Gastrocnemius medialis (tissue), 4 donors: Measurements from ENCODE around the gene DMRT3. TPM values are rescaled to one million over a fixed set of nuclear protein-coding genes. Genes with fewer than 3 reads are reported as not detected.

Experiments
- ATAC-seq, 2 donors: fragments of 150-250 bp; one replicate each; pipeline ENCODE4 v1.9.1; 2016
- DNase-seq, 2 donors: peaks; one replicate each; pipeline ENCODE4 v3.0.0-alpha.2; 2019
- H3K27ac ChIP-seq, 4 donors: fragments of 200-600 bp; sonication (generic); 1 replicate in 1 of 4; 2 replicates in 3 of 4; pipeline ENCODE4 v1.5.1; 2016 to 2018; ENCODE audit warnings: mild to moderate bottlenecking in 2 of 4, moderate library complexity in 1 of 4
- H3K27me3 ChIP-seq, 3 donors: fragments of 200-600 bp; sonication (generic) in 2 of 3; 1 replicate in 1 of 3; 2 replicates in 2 of 3; pipeline versions ENCODE4 v1.5.1 to v1.6.0; 2016 to 2019; ENCODE audit warnings: mild to moderate bottlenecking in 1 of 3, moderate library complexity in 1 of 3
- H3K36me3 ChIP-seq, 2 donors: fragments of 200-600 bp; sonication (generic) in 1 of 2; one replicate each; pipeline ENCODE4 v1.5.1; 2017 to 2018
- H3K4me1 ChIP-seq, 2 donors: fragments of 200-600 bp; sonication (generic) in 1 of 2; one replicate each; pipeline ENCODE4 v1.5.1; 2016 to 2017; ENCODE audit warnings: mild to moderate bottlenecking in 2 of 2
- H3K4me3 ChIP-seq, 4 donors: fragments of 200-600 bp; sonication (generic) in 3 of 4; 1 replicate in 1 of 4; 2 replicates in 3 of 4; pipeline ENCODE4 v1.5.1; 2016 to 2019; ENCODE audit warnings: mild to moderate bottlenecking in 2 of 4
- H3K9me3 ChIP-seq, 3 donors: fragments of 200-600 bp; sonication (generic) in 2 of 3; 1 replicate in 1 of 3; 2 replicates in 2 of 3; pipeline ENCODE4 v1.5.1; 2016 to 2019
- POLR2A ChIP-seq, 2 donors: fragments of 450-650 bp; IDR thresholded peaks; one replicate each; pipeline ENCODE4 v1.6.1; 2017; ENCODE audit warnings: antibody characterized with exemption in 2 of 2, mild to moderate bottlenecking in 2 of 2, moderate library complexity in 2 of 2
- in situ Hi-C, 4 donors: fragments of 200-750 bp; cut with MboI; loops; one replicate each; pipeline versions ENCODE4 v1.15.0 to v1.8.0; 2017; ENCODE audit warnings: low sequenced_read_pairs in 4 of 4
- intact Hi-C: fragments of 100-400 bp; cut with DNase I; formaldehyde crosslinking; loops from one replicate; pipeline ENCODE4 v1.15.1; 2023; ENCODE audit warnings: low total_unique reads
- total RNA-seq, 4 donors: library from RNA; depleted of rRNA; stranded (reverse); fragments of >200 nt; gene quantifications; one replicate each; pipeline versions ENCODE4 v1.1.0 to v1.2.3, GENCODE V29; 2016
- TF ChIP-seq, protein P1 (sequence below), 5 experiments: fragments of 450-650 bp in 3 of 5; fragments of 200-600 bp in 2 of 5; sonication (generic) in 2 of 5; IDR thresholded peaks in 4 of 5; conservative IDR thresholded peaks in 1 of 5; 1 replicate in 4 of 5; 2 replicates in 1 of 5; pipeline ENCODE4 v1.5.1; 2016 to 2019; ENCODE audit warnings: antibody characterized with exemption in 5 of 5, mild to moderate bottlenecking in 3 of 5, moderate library complexity in 3 of 5

The DMRT3 gene
- total RNA-seq, 4 donors from 2014 or later = 0.24 to 0.36 (median 0.31) TPM

DNA sequence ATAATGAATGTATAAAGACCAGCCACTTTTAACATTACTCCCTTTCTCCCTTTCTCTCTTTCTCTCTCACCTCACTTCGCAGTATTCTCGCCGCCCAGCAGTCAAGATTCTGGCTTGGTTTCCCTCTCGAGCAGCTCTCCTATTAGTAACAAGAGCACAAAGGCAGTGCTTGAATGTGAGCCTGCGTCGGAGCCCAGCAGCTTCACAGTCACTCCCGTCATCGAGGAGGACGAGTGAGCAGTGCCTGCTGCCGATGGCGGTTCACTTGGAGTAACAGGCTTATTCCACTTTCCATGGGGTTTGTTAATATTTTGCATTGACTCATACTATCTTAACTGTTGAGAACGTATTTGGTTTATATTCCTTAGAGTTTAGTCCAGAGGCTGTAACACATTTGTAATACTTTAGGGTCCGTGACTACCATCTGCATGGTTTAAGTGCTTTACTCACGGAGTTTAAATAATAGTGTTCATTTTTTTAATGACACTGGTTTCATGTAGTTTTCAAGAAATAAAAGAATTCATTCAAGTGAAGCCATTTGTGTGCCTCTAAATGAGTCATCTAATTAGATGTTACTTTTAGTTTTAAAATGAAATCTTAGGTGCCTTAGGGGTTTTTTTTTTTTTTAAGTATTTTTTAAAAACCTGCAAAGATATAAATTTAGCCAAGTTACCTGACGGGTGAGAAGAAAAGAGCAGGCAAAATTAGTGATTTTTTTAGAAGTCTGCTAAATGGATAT, 8.4 kb upstream of the DMRT3 start:
- intact Hi-C loops = no loop called here

GRCh38 chr9:969310-970150, 6.9 kb upstream of the DMRT3 start:
- Histone ChIP-seq H3K36me3 (no peaks in the 10 kb centered on the region), H3K4me3 (no peak overlapping the region), H3K9me3 (no peaks in the 10 kb centered on the region), H3K27me3 (peaks cover 62 to 73% (median 65%) of the 10 kb centered on the region in 3 donors), H3K4me1 (peaks cover 0 to 4% of the 10 kb centered on the region in 2 donors), H3K27ac (no peak overlapping the region)
- intact Hi-C loops (no loop called here), in situ Hi-C loops (no loop called here)
- TF ChIP-seq, protein P1, sequence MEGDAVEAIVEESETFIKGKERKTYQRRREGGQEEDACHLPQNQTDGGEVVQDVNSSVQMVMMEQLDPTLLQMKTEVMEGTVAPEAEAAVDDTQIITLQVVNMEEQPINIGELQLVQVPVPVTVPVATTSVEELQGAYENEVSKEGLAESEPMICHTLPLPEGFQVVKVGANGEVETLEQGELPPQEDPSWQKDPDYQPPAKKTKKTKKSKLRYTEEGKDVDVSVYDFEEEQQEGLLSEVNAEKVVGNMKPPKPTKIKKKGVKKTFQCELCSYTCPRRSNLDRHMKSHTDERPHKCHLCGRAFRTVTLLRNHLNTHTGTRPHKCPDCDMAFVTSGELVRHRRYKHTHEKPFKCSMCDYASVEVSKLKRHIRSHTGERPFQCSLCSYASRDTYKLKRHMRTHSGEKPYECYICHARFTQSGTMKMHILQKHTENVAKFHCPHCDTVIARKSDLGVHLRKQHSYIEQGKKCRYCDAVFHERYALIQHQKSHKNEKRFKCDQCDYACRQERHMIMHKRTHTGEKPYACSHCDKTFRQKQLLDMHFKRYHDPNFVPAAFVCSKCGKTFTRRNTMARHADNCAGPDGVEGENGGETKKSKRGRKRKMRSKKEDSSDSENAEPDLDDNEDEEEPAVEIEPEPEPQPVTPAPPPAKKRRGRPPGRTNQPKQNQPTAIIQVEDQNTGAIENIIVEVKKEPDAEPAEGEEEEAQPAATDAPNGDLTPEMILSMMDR (IDR thresholded peaks at IDR 0.05 in 4 of 5, conservative IDR thresholded peaks at IDR 0.05 in 1 of 5) = no peak
- no peak for TF ChIP-seq POLR2A (IDR thresholded peaks at IDR 0.05)
- ATAC-seq (no peak), DNase-seq (no peak)

More for the DNA sequence above, 8.4 kb upstream of the DMRT3 start:
- in situ Hi-C loops = no loop called here
- Histone ChIP-seq H3K27ac (no peak overlapping the region), H3K4me1 (peaks cover 0 to 4% of the 10 kb centered on the region in 2 donors), H3K9me3 (no peaks in the 10 kb centered on the region), H3K4me3 (no peak overlapping the region), H3K27me3 (peaks cover 47 to 65% (median 55%) of the 10 kb centered on the region in 3 donors), H3K36me3 (no peaks in the 10 kb centered on the region)
- DNase-seq (no peak), ATAC-seq (no peak)
- TF ChIP-seq, protein P1 (IDR thresholded peaks at IDR 0.05 in 4 of 5, conservative IDR thresholded peaks at IDR 0.05 in 1 of 5) = no peak
- TF ChIP-seq POLR2A (IDR thresholded peaks at IDR 0.05) = no peak

DNA sequence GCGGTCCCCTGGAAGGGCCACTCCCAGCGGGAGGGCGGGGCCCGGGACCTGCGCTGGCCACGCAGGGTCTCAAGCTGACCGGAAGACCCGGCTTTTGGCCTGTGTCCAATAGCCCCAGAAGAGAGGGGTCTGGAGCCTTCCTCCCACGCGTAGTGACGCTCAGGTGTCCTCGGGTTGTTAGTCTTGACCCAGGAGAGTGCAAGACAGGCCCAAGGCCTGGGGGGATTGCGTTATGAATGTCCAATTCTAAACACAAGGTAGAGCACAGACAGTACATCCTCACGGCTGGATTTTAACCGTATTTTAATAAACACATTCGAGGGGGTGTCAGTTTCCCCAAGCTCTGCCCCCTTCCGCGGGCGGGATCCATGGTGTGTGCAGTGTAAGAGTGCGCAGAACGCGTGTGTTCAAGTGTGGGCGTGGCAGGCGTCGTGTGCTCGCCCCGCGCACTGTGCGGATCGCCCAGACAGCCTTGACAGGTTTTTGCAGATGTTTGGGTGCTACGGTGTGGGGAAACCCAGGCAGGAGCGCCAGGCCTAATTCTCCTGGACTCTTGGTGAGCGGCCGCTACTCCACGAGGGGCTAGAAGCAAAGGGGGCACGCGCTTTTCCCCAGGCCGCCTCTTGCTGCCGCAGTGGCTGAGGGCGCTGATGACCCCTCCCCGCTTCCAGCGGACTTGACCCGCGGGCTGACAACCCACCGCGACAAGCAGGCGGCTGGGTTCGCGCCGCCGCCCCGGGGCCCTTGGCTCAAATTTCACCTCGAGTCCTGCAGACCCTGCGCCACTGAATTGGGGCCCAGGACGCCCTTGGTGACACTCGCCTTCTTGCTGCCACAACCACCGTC, 6.1 kb upstream of the DMRT3 start:
- in situ Hi-C loops = no loop called here
- intact Hi-C loops = no loop called here

More for the DNA sequence above, 6.1 kb upstream of the DMRT3 start:
- Histone ChIP-seq H3K36me3 (no peaks in the 10 kb centered on the region), H3K27ac (no peak overlapping the region), H3K9me3 (no peaks in the 10 kb centered on the region), H3K4me1 (peaks cover 0 to 4% of the 10 kb centered on the region in 2 donors), H3K4me3 (no peak overlapping the region), H3K27me3 (peaks cover 70 to 74% (median 73%) of the 10 kb centered on the region in 3 donors)
- TF ChIP-seq, protein P1 (IDR thresholded peaks at IDR 0.05 in 4 of 5, conservative IDR thresholded peaks at IDR 0.05 in 1 of 5) = no peak
- no peak for TF ChIP-seq POLR2A (IDR thresholded peaks at IDR 0.05)
- DNase-seq = no peak
- no peak for ATAC-seq
